IPS-20b (cell line): ENCODE results near the gene REPS2.

Experiments
- H3K27ac ChIP-seq: one replicate; pipeline ENCODE4 v1.5.1; 2013; ENCODE audit warnings: low read length
- H3K27me3 ChIP-seq: 2 replicates; pipeline ENCODE4 v1.6.1; 2013; ENCODE audit warnings: mild to moderate bottlenecking, low read length, inconsistent platforms; ENCODE audit not compliant: insufficient read depth
- H3K36me3 ChIP-seq: 2 replicates; pipeline ENCODE4 v1.6.1; 2013; ENCODE audit warnings: low read depth, mild to moderate bottlenecking, inconsistent platforms, low read length, moderate library complexity; ENCODE audit not compliant: insufficient read depth
- H3K4me1 ChIP-seq: 2 replicates; pipeline ENCODE4 v1.6.1; 2013; ENCODE audit warnings: mild to moderate bottlenecking, control low read depth, inconsistent platforms, low read length, moderate library complexity; ENCODE audit not compliant: insufficient read depth
- H3K4me3 ChIP-seq: 2 replicates; pipeline ENCODE4 v1.5.1; 2013; ENCODE audit warnings: mild to moderate bottlenecking, low read length, inconsistent platforms
- H3K9ac ChIP-seq: 2 replicates; pipeline ENCODE4 v1.6.1; 2013; ENCODE audit warnings: low read depth, mild to moderate bottlenecking, inconsistent platforms, low read length, moderate library complexity
- H3K9me3 ChIP-seq: 2 replicates; pipeline ENCODE4 v1.6.1; 2013; ENCODE audit warnings: mild to moderate bottlenecking, low read depth, low read length, inconsistent platforms; ENCODE audit not compliant: insufficient read depth

REPS2 gene

DNA sequence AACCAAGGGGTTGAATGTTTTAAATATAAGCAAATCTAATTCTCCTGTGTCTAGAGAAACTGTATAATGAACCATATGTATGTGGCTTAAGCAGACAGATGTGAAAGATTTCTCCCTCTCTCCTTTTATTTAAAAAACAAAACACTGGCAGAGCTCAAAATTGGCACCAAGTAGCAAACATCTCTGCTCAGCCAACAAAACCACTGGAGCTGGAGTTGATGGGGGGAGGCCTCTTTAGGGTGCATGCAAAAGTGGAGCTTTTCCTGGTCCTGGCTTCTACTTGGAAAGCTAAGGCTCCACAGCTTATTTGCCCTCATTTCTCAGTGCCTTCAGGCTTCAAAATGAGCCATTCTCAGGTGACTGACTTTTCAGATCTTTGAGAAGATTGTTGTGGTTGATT is 95.6 kb downstream of the REPS2 start:
- H3K27me3 ChIP-seq = no peaks in the 10 kb centered on the region
- H3K4me3 ChIP-seq = no peak overlapping the region
- H3K36me3 ChIP-seq = no peaks in the 10 kb centered on the region
- no peak overlapping the region for H3K27ac ChIP-seq
- no peaks in the 10 kb centered on the region for H3K9me3 ChIP-seq
- H3K4me1 ChIP-seq = no peaks in the 10 kb centered on the region
- H3K9ac ChIP-seq = no peak overlapping the region

GRCh38 chrX:17046478-17047097 is 100.1 kb downstream of the REPS2 start:
- no peak overlapping the region for H3K27ac ChIP-seq
- H3K9me3 ChIP-seq = no peaks in the 10 kb centered on the region
- no peak overlapping the region for H3K9ac ChIP-seq
- H3K4me1 ChIP-seq = no peaks in the 10 kb centered on the region
- H3K36me3 ChIP-seq = no peaks in the 10 kb centered on the region
- H3K4me3 ChIP-seq = no peak overlapping the region
- H3K27me3 ChIP-seq = no peaks in the 10 kb centered on the region

DNA sequence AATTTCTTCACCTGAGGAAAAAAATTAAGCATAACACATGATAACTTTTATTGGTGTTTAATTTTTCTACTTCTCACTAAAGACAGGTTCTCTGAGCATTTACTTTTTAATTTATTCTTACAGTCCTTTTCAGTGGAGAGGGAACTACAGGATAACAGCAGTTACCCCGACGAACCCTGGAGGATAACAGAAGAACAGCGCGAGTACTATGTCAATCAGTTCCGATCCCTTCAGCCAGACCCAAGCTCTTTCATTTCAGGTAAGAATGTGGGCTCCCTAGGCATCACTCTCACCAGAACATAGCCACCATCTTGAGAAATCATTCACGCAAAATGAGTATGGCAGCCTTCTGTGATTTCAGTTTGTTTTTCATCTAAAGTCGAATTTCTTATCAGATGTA is 100.8 kb downstream of the REPS2 start:
- Histone ChIP-seq H3K36me3 (no peaks in the 10 kb centered on the region), H3K4me3 (no peak overlapping the region), H3K9me3 (no peaks in the 10 kb centered on the region), H3K27me3 (no peaks in the 10 kb centered on the region), H3K27ac (no peak overlapping the region), H3K9ac (no peak overlapping the region), H3K4me1 (no peaks in the 10 kb centered on the region)

DNA sequence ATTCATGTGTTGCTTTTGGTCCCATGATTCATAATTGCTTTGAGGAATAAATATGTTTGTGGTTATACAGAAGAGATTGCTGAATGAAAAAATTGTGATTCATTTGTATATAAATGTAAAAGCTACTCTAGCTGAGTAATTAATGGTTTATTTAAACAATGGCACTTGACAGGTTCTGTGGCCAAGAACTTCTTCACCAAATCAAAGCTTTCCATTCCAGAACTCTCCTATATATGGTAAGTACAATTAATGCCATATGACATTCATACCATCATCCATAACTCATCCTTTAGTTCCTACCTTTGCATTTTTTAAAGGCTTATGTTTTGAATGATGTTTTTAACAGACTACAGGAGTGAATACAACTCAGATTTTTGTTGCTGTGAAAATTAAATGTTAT is 105.8 kb downstream of the REPS2 start:
- Histone ChIP-seq H3K4me3 (no peak overlapping the region), H3K9me3 (no peaks in the 10 kb centered on the region), H3K9ac (no peak overlapping the region), H3K27me3 (no peaks in the 10 kb centered on the region), H3K36me3 (no peaks in the 10 kb centered on the region), H3K27ac (no peak overlapping the region), H3K4me1 (no peaks in the 10 kb centered on the region)

DNA sequence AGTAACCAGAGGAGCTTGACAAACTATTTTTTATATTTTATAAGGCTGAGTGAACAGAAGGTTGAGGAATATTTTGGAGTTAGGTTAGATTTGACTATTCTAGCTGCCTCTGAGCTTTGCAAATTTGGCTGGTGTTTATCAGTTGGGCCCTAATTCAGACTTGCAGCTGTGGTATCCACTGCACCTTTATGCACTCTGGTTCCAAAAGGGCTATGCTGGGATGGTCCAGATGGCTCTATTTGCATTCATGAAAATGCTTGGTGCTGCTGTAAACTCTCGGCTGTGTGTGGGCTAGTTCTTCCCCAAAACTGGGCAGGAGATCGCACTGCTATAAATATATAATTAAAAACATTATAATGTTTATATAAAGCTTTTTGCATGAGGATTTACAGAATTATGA is 106.3 kb downstream of the REPS2 start:
- H3K27me3 ChIP-seq = no peaks in the 10 kb centered on the region
- H3K4me3 ChIP-seq = no peak overlapping the region
- H3K27ac ChIP-seq = no peak overlapping the region

DNA sequence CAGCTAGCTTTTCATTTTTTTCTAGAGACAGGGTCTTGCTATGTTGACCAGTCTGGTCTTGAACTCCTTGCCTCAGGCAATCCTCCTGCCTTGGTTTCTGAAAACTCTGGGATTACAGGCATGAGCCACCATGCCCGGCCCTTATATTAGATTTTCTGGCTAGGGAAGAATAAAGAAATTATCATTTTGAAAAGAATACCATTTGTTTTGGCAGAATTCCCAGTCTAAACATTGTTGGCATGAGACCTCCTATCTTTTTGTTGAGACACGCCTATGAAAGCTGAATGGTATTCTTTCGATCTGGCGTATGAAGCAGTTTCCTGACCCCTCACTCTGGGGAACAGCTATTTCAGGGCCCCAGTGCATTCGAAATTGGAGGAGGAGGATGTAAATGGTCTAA is 107.0 kb downstream of the REPS2 start:
- no peaks in the 10 kb centered on the region for H3K27me3 ChIP-seq
- no peaks in the 10 kb centered on the region for H3K4me1 ChIP-seq
- no peaks in the 10 kb centered on the region for H3K9me3 ChIP-seq
- H3K9ac ChIP-seq = no peak overlapping the region
- H3K4me3 ChIP-seq = no peak overlapping the region
- no peaks in the 10 kb centered on the region for H3K36me3 ChIP-seq
- no peak overlapping the region for H3K27ac ChIP-seq

More for the DNA sequence above, 106.3 kb downstream of the REPS2 start:
- Histone ChIP-seq H3K9ac (no peak overlapping the region), H3K4me1 (no peaks in the 10 kb centered on the region), H3K9me3 (no peaks in the 10 kb centered on the region), H3K36me3 (no peaks in the 10 kb centered on the region)

GRCh38 chrX:17056868-17057608 is 110.6 kb downstream of the REPS2 start:
- no peak overlapping the region for H3K9ac ChIP-seq
- no peaks in the 10 kb centered on the region for H3K4me1 ChIP-seq
- no peaks in the 10 kb centered on the region for H3K9me3 ChIP-seq
- no peak overlapping the region for H3K27ac ChIP-seq
- no peaks in the 10 kb centered on the region for H3K27me3 ChIP-seq
- H3K4me3 ChIP-seq = no peak overlapping the region
- H3K36me3 ChIP-seq = no peaks in the 10 kb centered on the region

DNA sequence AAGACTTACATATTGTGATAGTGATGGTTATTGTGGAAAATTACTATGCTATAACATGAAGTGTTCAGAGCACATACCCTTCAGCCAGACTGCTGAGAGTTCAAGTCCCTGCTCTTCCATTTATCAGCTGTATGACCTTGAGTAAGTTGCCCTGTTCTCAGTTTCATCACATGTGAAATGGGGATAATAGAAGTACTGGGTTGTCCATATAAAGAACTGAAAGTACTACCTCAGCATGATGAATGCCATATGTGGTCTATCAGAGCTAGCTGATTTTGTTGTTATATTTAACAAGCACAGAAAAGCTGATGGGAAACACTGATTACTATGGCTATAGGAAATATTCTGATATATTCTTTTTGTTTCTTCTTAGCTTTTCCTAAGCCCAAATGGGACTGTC is 115.6 kb downstream of the REPS2 start:
- Histone ChIP-seq H3K4me1 (no peaks in the 10 kb centered on the region), H3K27me3 (no peaks in the 10 kb centered on the region), H3K9me3 (no peaks in the 10 kb centered on the region)

GRCh38 chrX:17065100-17065499 is 118.6 kb downstream of the REPS2 start:
- Histone ChIP-seq H3K9me3 (no peaks in the 10 kb centered on the region), H3K36me3 (no peaks in the 10 kb centered on the region), H3K9ac (no peak overlapping the region), H3K4me3 (no peak overlapping the region), H3K27ac (no peak overlapping the region), H3K27me3 (no peaks in the 10 kb centered on the region), H3K4me1 (no peaks in the 10 kb centered on the region)

More for the DNA sequence above, 115.6 kb downstream of the REPS2 start:
- no peaks in the 10 kb centered on the region for H3K36me3 ChIP-seq
- no peak overlapping the region for H3K27ac ChIP-seq
- no peak overlapping the region for H3K9ac ChIP-seq
- H3K4me3 ChIP-seq = no peak overlapping the region

DNA sequence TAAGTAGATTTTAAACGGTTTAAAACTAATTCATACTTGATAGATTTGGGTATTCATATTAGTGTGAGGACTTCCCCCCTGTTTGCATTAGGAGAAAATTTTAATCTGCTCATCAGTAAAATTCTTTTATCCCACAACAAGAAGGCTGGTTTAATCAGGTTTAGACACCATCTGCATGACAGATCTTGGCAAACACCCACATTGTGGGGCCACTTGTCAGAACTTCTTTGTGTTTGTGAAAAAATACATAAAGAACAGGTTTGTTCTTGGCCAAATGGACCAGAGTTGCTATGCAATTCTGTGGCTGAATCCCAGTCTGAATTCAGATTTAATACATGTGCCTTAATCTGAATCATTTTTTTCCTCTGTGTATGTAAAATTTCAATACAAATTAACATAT is 121.1 kb downstream of the REPS2 start:
- Histone ChIP-seq H3K9ac (no peak overlapping the region), H3K9me3 (no peaks in the 10 kb centered on the region), H3K27me3 (no peaks in the 10 kb centered on the region), H3K36me3 (no peaks in the 10 kb centered on the region), H3K4me1 (no peaks in the 10 kb centered on the region), H3K27ac (no peak overlapping the region), H3K4me3 (no peak overlapping the region)

- H3K27ac ChIP-seq = no peak overlapping the region
- H3K4me3 ChIP-seq = no peak overlapping the region
- H3K36me3 ChIP-seq = no peaks in the 10 kb centered on the region
- H3K4me1 ChIP-seq = no peaks in the 10 kb centered on the region
- H3K9ac ChIP-seq = no peak overlapping the region
- H3K27me3 ChIP-seq = no peaks in the 10 kb centered on the region
- no peaks in the 10 kb centered on the region for H3K9me3 ChIP-seq
These were observed 125.8 kb downstream of the REPS2 start for GRCh38 chrX:17072301-17072700.

DNA sequence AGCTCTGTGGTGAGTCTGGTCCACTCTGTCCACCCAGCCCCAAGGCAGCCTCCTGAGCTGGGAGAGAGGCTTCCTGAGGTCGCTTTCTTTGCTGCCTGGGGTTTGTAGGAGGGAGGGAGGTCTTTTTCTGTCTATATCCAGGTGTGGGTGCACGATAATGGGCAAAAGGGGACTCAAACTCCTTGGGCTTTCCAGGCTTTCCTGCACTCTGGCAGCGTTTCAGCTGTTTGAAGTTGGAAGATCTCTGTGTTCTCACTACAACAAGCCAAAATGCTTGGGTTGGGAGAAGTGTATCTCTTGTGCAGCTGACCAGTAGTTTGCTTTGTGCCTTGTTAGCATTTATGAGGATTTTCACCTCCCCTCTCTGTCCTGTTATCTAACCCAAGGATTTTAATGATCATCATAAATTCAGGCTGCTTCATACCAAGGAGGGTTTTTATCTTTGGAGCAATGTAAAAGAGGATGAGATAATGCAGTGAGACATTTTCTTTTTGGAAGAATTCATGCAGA is 126.3 kb downstream of the REPS2 start:
- Histone ChIP-seq H3K9me3 (no peaks in the 10 kb centered on the region), H3K27ac (no peak overlapping the region), H3K36me3 (no peaks in the 10 kb centered on the region), H3K9ac (no peak overlapping the region), H3K4me1 (no peaks in the 10 kb centered on the region), H3K4me3 (no peak overlapping the region), H3K27me3 (no peaks in the 10 kb centered on the region)
